Breast epithelium (tissue), 3 donors: ENCODE data around the gene ADAMTS1.

Source experiments
- CTCF ChIP-seq, 3 donors: fragments of 450-650 bp; IDR thresholded peaks; one replicate each; pipeline ENCODE4 v1.5.1; 2016 to 2017; ENCODE audit warnings: antibody characterized with exemption in 3 of 3, mild to moderate bottlenecking in 3 of 3, moderate library complexity in 3 of 3
- POLR2A ChIP-seq: fragments of 450-650 bp; IDR thresholded peaks from one replicate; pipeline ENCODE4 v1.6.1; 2016; ENCODE audit warnings: antibody characterized with exemption, mild to moderate bottlenecking, moderate library complexity
- POLR2AphosphoS5 ChIP-seq, 3 donors: sonication (generic); formaldehyde crosslinking; IDR thresholded peaks; one replicate each; pipeline ENCODE4 v1.6.1; 2017; ENCODE audit warnings: antibody characterized with exemption in 3 of 3

DNA sequence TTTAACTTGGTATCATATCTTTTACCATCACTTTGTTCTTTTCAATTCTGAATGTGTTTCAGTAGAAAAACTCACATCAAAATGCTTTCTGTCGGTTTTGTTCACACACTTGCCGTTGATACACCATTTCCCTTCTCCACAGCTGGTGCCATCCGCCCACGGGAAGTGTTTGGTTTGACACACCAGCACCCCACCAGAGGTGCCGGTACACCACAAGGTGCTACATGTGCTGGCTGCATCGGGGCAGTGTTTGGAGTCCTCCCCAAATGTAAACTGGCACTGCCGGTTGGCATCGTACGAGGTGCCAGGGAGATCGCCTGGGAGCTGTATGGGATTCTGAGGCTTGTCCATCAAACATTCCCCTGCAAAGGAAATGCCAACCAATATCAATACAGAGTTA, 5.0 kb downstream of the ADAMTS1 start:
- TF ChIP-seq CTCF (IDR thresholded peaks at IDR 0.05) (no peak), POLR2A (no peak), POLR2AphosphoS5 (IDR thresholded peaks at IDR 0.05) (no peak)
